Astrocyte of the spinal cord (primary cell): ENCODE data around the gene ZC2HC1B.

Experiments
- DNase-seq: peaks from one replicate; pipeline ENCODE4 v3.0.0; 2011; ENCODE audit warnings: low read depth, low spot score
- H3K4me3 ChIP-seq: 2 replicates; pipeline ENCODE4 v1.5.1; 2011; ENCODE audit warnings: low read depth, mild to moderate bottlenecking, low read length, moderate library complexity
- CTCF ChIP-seq: IDR thresholded peaks from 2 replicates; pipeline ENCODE4 v1.5.1; 2012; ENCODE audit warnings: low read depth, mild to moderate bottlenecking, low read length, inconsistent platforms
- in situ Hi-C: cut with HindIII; loops from 2 replicates; pipeline ENCODE4 v1.10.0; 2017; ENCODE audit warnings: low sequenced_read_pairs

The ZC2HC1B gene

GRCh38 chr6:143939364-143939763 is 75.1 kb downstream of the ZC2HC1B start:
- no peak for DNase-seq
- no peak overlapping the region for H3K4me3 ChIP-seq
- no peak for TF ChIP-seq CTCF
- in situ Hi-C loops: no loop called here

GRCh38 chr6:143940011-143940597 is 75.8 kb downstream of the ZC2HC1B start:
- no peak overlapping the region for H3K4me3 ChIP-seq
- in situ Hi-C loops: no loop called here
- DNase-seq: peak; percentile 47
- TF ChIP-seq CTCF: peak; percentile 80

GRCh38 chr6:143941852-143942627 is 77.8 kb downstream of the ZC2HC1B start:
- H3K4me3 ChIP-seq: no peak overlapping the region
- in situ Hi-C loops: no loop called here
- DNase-seq: peak; percentile 52
- TF ChIP-seq CTCF: peak; percentile 80

GRCh38 chr6:143948208-143948607 is 83.9 kb downstream of the ZC2HC1B start:
- no peak for DNase-seq
- TF ChIP-seq CTCF: no peak
- in situ Hi-C loops: no loop called here
- H3K4me3 ChIP-seq: no peak overlapping the region

GRCh38 chr6:143949535-143949934 is 85.3 kb downstream of the ZC2HC1B start:
- DNase-seq: no peak
- in situ Hi-C loops: no loop called here
- no peak for TF ChIP-seq CTCF
- H3K4me3 ChIP-seq: no peak overlapping the region

GRCh38 chr6:143949962-143950361 is 85.7 kb downstream of the ZC2HC1B start:
- no peak for DNase-seq
- no peak overlapping the region for H3K4me3 ChIP-seq
- in situ Hi-C loops: no loop called here
- no peak for TF ChIP-seq CTCF
